Nephron progenitor cell (in vitro differentiated cells): ENCODE data around the gene FBXL7.

ENCODE experiments used
- DNase-seq: peaks from one replicate; pipeline ENCODE4 v3.0.0; 2021
- H3K27ac Mint-ChIP-seq: 2 replicates; pipeline ENCODE4 v1.8.0; 2021; ENCODE audit warnings: mild to moderate bottlenecking, moderate library complexity, mixed read lengths
- H3K27me3 Mint-ChIP-seq: 2 replicates; pipeline ENCODE4 v1.8.0; 2021; ENCODE audit warnings: mild to moderate bottlenecking, low read depth, mixed read lengths; ENCODE audit not compliant: poor library complexity
- H3K36me3 Mint-ChIP-seq: 2 replicates; pipeline ENCODE4 v1.8.0; 2021; ENCODE audit warnings: low read depth, mixed read lengths
- H3K4me1 Mint-ChIP-seq: 2 replicates; pipeline ENCODE4 v1.8.0; 2021; ENCODE audit warnings: mixed read lengths
- H3K4me3 Mint-ChIP-seq: 2 replicates; pipeline ENCODE4 v1.8.0; 2021; ENCODE audit warnings: mild to moderate bottlenecking, moderate library complexity, mixed read lengths
- H3K9me3 Mint-ChIP-seq: 2 replicates; pipeline ENCODE4 v1.8.0; 2021; ENCODE audit warnings: mild to moderate bottlenecking, moderate library complexity, mixed read lengths
- CTCF ChIP-seq: fragments of 200-600 bp; sonication (generic); IDR thresholded peaks from 2 replicates; pipeline ENCODE4 v1.5.0; 2021; ENCODE audit warnings: antibody characterized with exemption

The FBXL7 gene

GRCh38 chr5:15700373-15700772 lies 200.4 kb downstream of the FBXL7 start:
- no peak overlapping the region for H3K4me3 Mint-ChIP-seq
- H3K27ac Mint-ChIP-seq: no peak overlapping the region
- no peak for TF ChIP-seq CTCF
- DNase-seq: no peak
- H3K4me1 Mint-ChIP-seq: peaks cover 13% of the 10 kb centered on the region
- H3K9me3 Mint-ChIP-seq: no peaks in the 10 kb centered on the region
- no peaks in the 10 kb centered on the region for H3K36me3 Mint-ChIP-seq
- peaks cover 3% of the 10 kb centered on the region for H3K27me3 Mint-ChIP-seq

GRCh38 chr5:15702102-15702501 lies 202.1 kb downstream of the FBXL7 start:
- Mint-ChIP-seq H3K4me1 (peaks cover 5% of the 10 kb centered on the region), H3K27ac (peak overlapping the region; percentile 70), H3K9me3 (no peaks in the 10 kb centered on the region), H3K36me3 (no peaks in the 10 kb centered on the region), H3K27me3 (peaks cover 3% of the 10 kb centered on the region), H3K4me3 (no peak overlapping the region)
- TF ChIP-seq CTCF: no peak
- no peak for DNase-seq

- Mint-ChIP-seq H3K9me3 (no peaks in the 10 kb centered on the region), H3K4me3 (no peak overlapping the region), H3K36me3 (no peaks in the 10 kb centered on the region), H3K4me1 (peaks cover 5% of the 10 kb centered on the region), H3K27ac (peak overlapping the region; percentile 74), H3K27me3 (peaks cover 3% of the 10 kb centered on the region)
- no peak for DNase-seq
- no peak for TF ChIP-seq CTCF
Measured at GRCh38 chr5:15703901-15704300, 203.9 kb downstream of the FBXL7 start.

GRCh38 chr5:15704397-15704947 lies 204.5 kb downstream of the FBXL7 start:
- Mint-ChIP-seq H3K4me3 (no peak overlapping the region), H3K9me3 (no peaks in the 10 kb centered on the region), H3K36me3 (no peaks in the 10 kb centered on the region), H3K27ac (no peak overlapping the region), H3K4me1 (peaks cover 5% of the 10 kb centered on the region), H3K27me3 (peaks cover 3% of the 10 kb centered on the region)
- no peak for DNase-seq
- TF ChIP-seq CTCF: no peak

GRCh38 chr5:15707631-15708030 lies 207.7 kb downstream of the FBXL7 start:
- Mint-ChIP-seq H3K9me3 (peaks cover 6% of the 10 kb centered on the region), H3K36me3 (peaks cover 13% of the 10 kb centered on the region), H3K27ac (no peak overlapping the region), H3K4me3 (no peak overlapping the region), H3K4me1 (peaks cover 5% of the 10 kb centered on the region), H3K27me3 (peaks cover 3% of the 10 kb centered on the region)
- DNase-seq: no peak
- no peak for TF ChIP-seq CTCF

- H3K27ac Mint-ChIP-seq: no peak overlapping the region
- TF ChIP-seq CTCF: no peak
- H3K27me3 Mint-ChIP-seq: peaks cover 2% of the 10 kb centered on the region
- no peak overlapping the region for H3K4me3 Mint-ChIP-seq
- H3K36me3 Mint-ChIP-seq: peaks cover 22% of the 10 kb centered on the region
- H3K9me3 Mint-ChIP-seq: peaks cover 14% of the 10 kb centered on the region
- H3K4me1 Mint-ChIP-seq: no peaks in the 10 kb centered on the region
- DNase-seq: no peak
Measured at GRCh38 chr5:15711892-15712291, 211.9 kb downstream of the FBXL7 start.
